ENCODE data around the gene DENND6A.

- TF ChIP-seq POLR2A (IDR thresholded peaks at IDR 0.05) (no peak), CTCF (IDR thresholded peaks at IDR 0.05) (no peak)
Measured at GRCh38 chr3:57592306-57592705, 100.6 kb downstream of the DENND6A start.

All from testis (tissue), 2 donors.